IMR-90 (cell line): ENCODE measurements around the gene EPM2AIP1. TPM values are rescaled to one million over a fixed set of nuclear protein-coding genes. Genes with fewer than 3 reads are reported as not detected.
"Not testable (repeated sequence)": the region's sequence is repeated elsewhere in the genome, so short reads cannot be mapped to it uniquely, and the experiment has no call there.

Source experiments
- ATAC-seq: fragments of 200-7000 bp; cut with Tn5 transposase; 2 replicates; pipeline ENCODE4 v1.9.1; 2020; ENCODE audit warnings: low read depth, mild to moderate bottlenecking, moderate library complexity
- BruUV-seq: library from RNA; stranded (reverse); fragments of 400-500 nt; replicated peaks from 2 replicates; lab custom pipeline; 2021; lab: Mats Ljungman, UMichigan
- CTCF ChIA-PET: fragments of 300-600 bp; formaldehyde crosslinking; extraction: SDS; loops from one replicate; lab custom pipeline; 2021; ENCODE audit warnings: antibody characterized with exemption; lab: Yijun Ruan, JAX
- POLR2A ChIA-PET: fragments of 300-600 bp; sonication (Branson Sonifier 250); formaldehyde crosslinking; loops from one replicate; lab custom pipeline; 2022; ENCODE audit warnings: antibody characterized with exemption; ENCODE audit not compliant: unreplicated experiment; lab: Charles Lee
- DNase-seq: peaks from one replicate; pipeline ENCODE4 v3.0.0; 2013
- H2AFZ ChIP-seq: replicated peaks from 2 replicates; pipeline ENCODE3; 2013; ENCODE audit warnings: low read length, mild to moderate bottlenecking; ENCODE audit not compliant: poor library complexity
- H2AK5ac ChIP-seq: 2 replicates; pipeline ENCODE4 v1.6.1; 2013; ENCODE audit warnings: low read depth, low read length, inconsistent platforms
- H2AK9ac ChIP-seq: replicated peaks from 2 replicates; pipeline ENCODE3; 2013; ENCODE audit warnings: mild to moderate bottlenecking, low read depth, low read length, moderate library complexity; ENCODE audit not compliant: poor library complexity
- H2BK120ac ChIP-seq: 2 replicates; pipeline ENCODE4 v1.6.1; 2013; ENCODE audit warnings: low read depth, low read length, inconsistent platforms
- H2BK15ac ChIP-seq: 3 replicates; pipeline ENCODE4 v1.6.1; 2013; ENCODE audit warnings: low read depth, low read length, inconsistent platforms
- H2BK20ac ChIP-seq: 2 replicates; pipeline ENCODE4 v1.6.1; 2013; ENCODE audit warnings: low read depth, mild to moderate bottlenecking, inconsistent platforms, low read length, moderate library complexity
- H2BK5ac ChIP-seq: 2 replicates; pipeline ENCODE4 v1.6.1; 2013; ENCODE audit warnings: mild to moderate bottlenecking, low read depth, low read length, inconsistent platforms; ENCODE audit not compliant: poor library complexity, severe bottlenecking
- H3K14ac ChIP-seq: replicated peaks from 2 replicates; pipeline ENCODE4 v1.6.1; 2013; ENCODE audit warnings: low read depth, low read length, inconsistent platforms
- H3K18ac ChIP-seq: 2 replicates; pipeline ENCODE4 v1.6.1; 2013; ENCODE audit warnings: low read depth, low read length, control low read depth
- H3K23ac ChIP-seq: 2 replicates; pipeline ENCODE4 v1.6.1; 2013; ENCODE audit warnings: low read depth, low read length, inconsistent platforms
- H3K27ac ChIP-seq: 2 replicates; pipeline ENCODE4 v1.5.1; 2013; ENCODE audit warnings: mild to moderate bottlenecking, control low read depth, low read length; ENCODE audit not compliant: insufficient read depth
- H3K27me3 ChIP-seq: 2 replicates; pipeline ENCODE4 v1.6.1; 2013; ENCODE audit warnings: low read length; ENCODE audit not compliant: control insufficient read depth, insufficient read depth
- H3K36me3 ChIP-seq: 2 replicates; pipeline ENCODE4 v1.6.1; 2013; ENCODE audit warnings: low read length, mixed read lengths; ENCODE audit not compliant: control insufficient read depth, insufficient read depth
- H3K4ac ChIP-seq: 2 replicates; pipeline ENCODE4 v1.6.1; 2013; ENCODE audit warnings: low read depth, low read length, inconsistent platforms
- H3K4me1 ChIP-seq: 2 replicates; pipeline ENCODE4 v1.6.1; 2013; ENCODE audit warnings: low read length, mixed read lengths; ENCODE audit not compliant: control insufficient read depth, insufficient read depth
- H3K4me2 ChIP-seq: 2 replicates; pipeline ENCODE4 v1.6.1; 2013; ENCODE audit warnings: low read depth, mild to moderate bottlenecking, control low read depth, low read length, moderate library complexity
- H3K4me3 ChIP-seq: 2 replicates; pipeline ENCODE4 v1.5.1; 2013; ENCODE audit warnings: low read depth, mild to moderate bottlenecking, control low read depth, low read length, moderate library complexity; ENCODE audit not compliant: insufficient read depth
- H3K56ac ChIP-seq: 2 replicates; pipeline ENCODE4 v1.6.1; 2013; ENCODE audit warnings: low read length, inconsistent platforms; ENCODE audit not compliant: insufficient read depth; ENCODE audit errors: extremely low read depth
- H3K79me1 ChIP-seq, 2 experiments: 2 replicates each; pipeline ENCODE4 v1.6.1; 2013; ENCODE audit warnings: low read length in 2 of 2, inconsistent platforms in 1 of 2, low read depth in 1 of 2
- H3K9ac ChIP-seq: 2 replicates; pipeline ENCODE4 v1.6.1; 2013; ENCODE audit warnings: low read depth, low read length, control low read depth
- H3K9me1 ChIP-seq: 2 replicates; pipeline ENCODE4 v1.6.1; 2013; ENCODE audit warnings: low read length, inconsistent platforms; ENCODE audit not compliant: insufficient read depth
- H3K9me3 ChIP-seq: 2 replicates; pipeline ENCODE4 v1.6.1; 2013; ENCODE audit warnings: low read length; ENCODE audit not compliant: control insufficient read depth, insufficient read depth
- H4K20me1 ChIP-seq: 2 replicates; pipeline ENCODE4 v1.6.1; 2013; ENCODE audit warnings: low read length, inconsistent platforms; ENCODE audit not compliant: insufficient read depth
- H4K5ac ChIP-seq: 2 replicates; pipeline ENCODE4 v1.6.1; 2013; ENCODE audit warnings: mild to moderate bottlenecking, low read depth, low read length, control low read depth
- H4K8ac ChIP-seq, 2 experiments: 2 replicates each; pipeline ENCODE4 v1.6.1; 2013; ENCODE audit warnings: low read depth in 2 of 2, low read length in 2 of 2, control low read depth in 1 of 2, inconsistent platforms in 1 of 2
- H4K91ac ChIP-seq: 2 replicates; pipeline ENCODE4 v1.6.1; 2013; ENCODE audit warnings: low read depth, low read length, inconsistent platforms; ENCODE audit not compliant: insufficient read depth
- WGBS, 2 experiments: methylation state at CpG; one replicate each; pipeline versions ENCODE4 v1.1.5 to v1.1.7; 2013; ENCODE audit warnings: missing lambda C conversion rate in 2 of 2; ENCODE audit not compliant: insufficient read length in 1 of 2; ENCODE audit errors: extremely low coverage in 2 of 2; 5-methylcytosine and 5-hydroxymethylcytosine counted together
- dilution Hi-C: fragments of 300-500 bp; cut with HindIII; formaldehyde crosslinking; loops from one replicate; pipeline ENCODE4 v1.14.3; 2018; ENCODE audit warnings: low sequenced_read_pairs; ENCODE audit not compliant: unreplicated experiment
- in situ Hi-C: fragments of 300-500 bp; cut with MboI; formaldehyde crosslinking; loops from 3 replicates; pipeline ENCODE4 v1.14.3; 2019; ENCODE audit warnings: low sequenced_read_pairs, inconsistent platforms, mixed read lengths
- intact Hi-C: fragments of 100-400 bp; cut with micrococcal nuclease; formaldehyde crosslinking; loops from 2 replicates; pipeline ENCODE4 v1.10.0; 2022
- polyA plus RNA-seq, 3 experiments: library from polyadenylated mRNA; depleted of rRNA; stranded (reverse); fragments of >200 nt; gene quantifications; 2 replicates each; pipeline ENCODE4 v1.2.3, GENCODE V29; 2012; ENCODE audit warnings: low replicate concordance in 1 of 3
- total RNA-seq: library from RNA; depleted of rRNA; stranded (reverse); fragments of >200 nt; gene quantifications from 2 replicates; pipeline ENCODE4 v1.2.3, GENCODE V29; 2012

EPM2AIP1 gene
- total and polyA plus RNA-seq, 2 of the 4 experiments (the other 2 are of a cell fraction): 6.4 to 13.4 TPM

DNA sequence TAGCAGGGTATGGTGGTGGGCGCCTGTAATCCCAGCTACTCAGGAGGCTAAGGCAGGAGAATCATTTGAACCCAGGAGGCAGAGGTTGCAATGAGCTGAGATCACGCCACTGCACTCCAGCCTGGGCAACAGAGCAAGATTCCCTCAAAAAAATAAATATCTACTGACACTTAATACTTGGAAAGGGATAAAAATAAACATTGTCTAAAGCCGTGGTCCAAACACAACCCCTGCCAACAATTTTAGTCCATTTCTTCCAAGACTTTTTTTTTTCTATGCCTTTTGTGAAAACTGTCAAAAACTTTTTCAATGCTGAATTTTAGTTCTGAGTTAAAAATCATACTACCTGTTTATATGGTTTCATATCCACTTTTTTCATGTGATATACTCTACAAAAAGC is 49.8 kb upstream of the EPM2AIP1 start:
- H2BK20ac ChIP-seq, POLR2A ChIA-PET, in situ Hi-C loops, H4K91ac ChIP-seq, CTCF ChIA-PET, H2AK9ac ChIP-seq, H3K18ac ChIP-seq, H4K5ac ChIP-seq, H3K27me3 ChIP-seq, H3K9me3 ChIP-seq, H3K9ac ChIP-seq, H3K27ac ChIP-seq, H3K4ac ChIP-seq, H3K4me1 ChIP-seq, H2BK5ac ChIP-seq, H3K23ac ChIP-seq, intact Hi-C loops, H4K8ac ChIP-seq, H3K56ac ChIP-seq, H4K20me1 ChIP-seq, H2BK120ac ChIP-seq, H2AK5ac ChIP-seq, dilution Hi-C loops, H3K14ac ChIP-seq, BruUV-seq, H2BK15ac ChIP-seq, H2AFZ ChIP-seq, H3K4me3 ChIP-seq, H3K4me2 ChIP-seq: not testable (repeated sequence)
- DNase-seq (peak; percentile 32), ATAC-seq (peak; percentile 64)
- peaks cover 13% of the 10 kb centered on the region for H3K9me1 ChIP-seq
- peaks cover 0 to 19% of the 10 kb centered on the region in 2 experiments; a peak in 3 of 4 replicates for H3K79me1 ChIP-seq
- H3K36me3 ChIP-seq: peaks cover 28% of the 10 kb centered on the region
- WGBS, 2 experiments: no CpG with 5 or more reads among the region's 3 CpGs
